Measurements from ENCODE around the gene UMAD1. TPM values are rescaled to one million over a fixed set of nuclear protein-coding genes. Genes with fewer than 3 reads are reported as not detected.
"Not testable (repeated sequence)": the region's sequence is repeated elsewhere in the genome, so short reads cannot be mapped to it uniquely, and the experiment has no call there.

UMAD1 gene
- total RNA-seq, 1 donor from 2014 or later = 6.9 TPM

GRCh38 chr7:7795630-7796121 lies 155.1 kb downstream of the UMAD1 start:
- no peak overlapping the region for H3K27ac ChIP-seq
- peaks cover 14% of the 10 kb centered on the region for H3K4me1 ChIP-seq
- DNase-seq (ENCODE audit: extremely low spot score in 2 of 2) = no peak
- TF ChIP-seq POLR2AphosphoS5 (IDR thresholded peaks at IDR 0.05; ENCODE audit: insufficient read depth in 1 of 2, low read depth in 1 of 2) (no peak), POLR2A (IDR thresholded peaks at IDR 0.05) (no peak), CTCF (IDR thresholded peaks at IDR 0.05) (no peak)
- intact Hi-C loops (cut with DNase I) = no loop called here
- H3K27me3 ChIP-seq = no peaks in the 10 kb centered on the region
- H3K9me3 ChIP-seq = no peaks in the 10 kb centered on the region
- H3K4me3 ChIP-seq = no peak overlapping the region
- H3K36me3 ChIP-seq = no peaks in the 10 kb centered on the region

- Histone ChIP-seq H3K4me1 (no peaks in the 10 kb centered on the region), H3K4me3 (no peak overlapping the region), H3K9me3 (no peaks in the 10 kb centered on the region), H3K27ac (no peak overlapping the region), H3K36me3 (no peaks in the 10 kb centered on the region), H3K27me3 (no peaks in the 10 kb centered on the region)
- intact Hi-C loops (cut with DNase I) = no loop called here
- no peak for TF ChIP-seq POLR2A (IDR thresholded peaks at IDR 0.05)
- no peak for DNase-seq (ENCODE audit: extremely low spot score in 2 of 2)
Measured at GRCh38 chr7:7798510-7798909, 158.0 kb downstream of the UMAD1 start.

DNA sequence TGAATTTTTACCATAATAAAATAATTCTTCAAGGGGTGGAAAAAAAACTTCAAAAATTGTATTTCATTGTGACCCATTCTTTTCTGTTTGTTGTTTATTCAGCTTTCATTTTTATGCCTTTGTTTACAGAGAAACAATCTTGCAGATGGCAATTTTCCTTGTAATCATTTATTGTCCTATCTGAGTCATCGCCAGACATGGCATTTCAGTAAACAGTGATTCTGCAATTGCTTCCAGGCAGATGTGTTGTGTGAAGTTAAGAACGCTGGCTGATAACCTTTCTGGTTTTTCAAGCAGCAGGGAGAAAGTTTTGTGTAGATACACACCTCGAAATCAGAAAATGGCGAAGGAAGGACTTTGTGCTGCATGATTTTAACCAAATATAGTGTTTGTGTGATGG lies 158.6 kb downstream of the UMAD1 start:
- TF ChIP-seq CTCF (IDR thresholded peaks at IDR 0.05) (no peak), POLR2AphosphoS5 (IDR thresholded peaks at IDR 0.05; ENCODE audit: insufficient read depth in 1 of 2, low read depth in 1 of 2) (no peak), POLR2A (IDR thresholded peaks at IDR 0.05) (no peak)
- Histone ChIP-seq H3K27ac (no peak overlapping the region), H3K27me3 (no peaks in the 10 kb centered on the region), H3K4me1 (no peaks in the 10 kb centered on the region), H3K4me3 (no peak overlapping the region), H3K9me3 (no peaks in the 10 kb centered on the region), H3K36me3 (no peaks in the 10 kb centered on the region)
- intact Hi-C loops (cut with DNase I) = no loop called here
- DNase-seq (ENCODE audit: extremely low spot score in 2 of 2) = no peak

- Histone ChIP-seq H3K27ac (no peak overlapping the region), H3K4me1 (no peaks in the 10 kb centered on the region), H3K9me3 (no peaks in the 10 kb centered on the region), H3K36me3 (no peaks in the 10 kb centered on the region), H3K4me3 (no peak overlapping the region), H3K27me3 (no peaks in the 10 kb centered on the region)
- DNase-seq (ENCODE audit: extremely low spot score in 2 of 2) = no peak
- intact Hi-C loops (cut with DNase I) = no loop called here
- TF ChIP-seq CTCF (IDR thresholded peaks at IDR 0.05) (no peak), POLR2AphosphoS5 (IDR thresholded peaks at IDR 0.05; ENCODE audit: insufficient read depth in 1 of 2, low read depth in 1 of 2) (no peak), POLR2A (IDR thresholded peaks at IDR 0.05) (no peak)
Measured at GRCh38 chr7:7802531-7802930, 162.0 kb downstream of the UMAD1 start.

GRCh38 chr7:7803715-7804178 lies 163.2 kb downstream of the UMAD1 start:
- intact Hi-C loops (cut with DNase I) = no loop called here
- no peaks in the 10 kb centered on the region for H3K4me1 ChIP-seq
- H3K27me3 ChIP-seq = no peaks in the 10 kb centered on the region
- H3K9me3 ChIP-seq = no peaks in the 10 kb centered on the region
- no peak overlapping the region for H3K27ac ChIP-seq
- H3K36me3 ChIP-seq = no peaks in the 10 kb centered on the region
- no peak for DNase-seq (ENCODE audit: extremely low spot score in 2 of 2)
- TF ChIP-seq POLR2AphosphoS5 (IDR thresholded peaks at IDR 0.05; ENCODE audit: insufficient read depth in 1 of 2, low read depth in 1 of 2) (no peak), POLR2A (IDR thresholded peaks at IDR 0.05) (no peak), CTCF (IDR thresholded peaks at IDR 0.05) (no peak)
- H3K4me3 ChIP-seq = no peak overlapping the region

DNA sequence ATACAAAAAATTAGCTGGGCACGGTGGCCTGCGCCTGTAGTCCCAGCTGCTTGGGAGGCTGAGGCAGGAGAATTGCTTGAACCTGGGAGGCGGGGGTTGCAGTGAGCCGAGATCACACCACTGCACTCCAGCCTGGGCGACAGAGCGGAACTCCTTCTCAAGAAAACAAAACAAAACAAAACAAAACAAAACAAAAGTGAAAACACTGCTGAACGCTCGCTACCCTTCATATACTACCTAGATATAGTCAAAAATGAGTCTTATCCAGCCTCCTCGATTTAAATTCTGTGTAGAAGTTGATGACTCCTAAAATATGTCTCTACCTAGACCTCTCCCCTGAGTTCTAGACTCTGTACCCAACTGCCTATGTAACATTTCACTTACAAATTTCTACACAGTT lies 164.3 kb downstream of the UMAD1 start:
- H3K27me3 ChIP-seq; DNase-seq (ENCODE audit: extremely low spot score in 2 of 2); intact Hi-C loops (cut with DNase I); H3K4me1 ChIP-seq; H3K36me3 ChIP-seq; H3K4me3 ChIP-seq; H3K27ac ChIP-seq; H3K9me3 ChIP-seq: not testable (repeated sequence)

Measured in vagina (tissue), 2 donors.